ENCODE measurements around the gene NDUFAB1. TPM values are rescaled to one million over a fixed set of nuclear protein-coding genes. Genes with fewer than 3 reads are reported as not detected.
A peak's percentile ranks its signal among the peaks of the same experiment; 100 is the strongest.

Gene NDUFAB1
- total and polyA plus RNA-seq, 12 donors, result 67.6 to 306 (median 126) TPM

- Histone ChIP-seq H3K4me3 (no peak overlapping the region), H3K27ac (peak overlapping the region in 1 of 5 donors; percentile 34), H3K27me3 (no peaks in the 10 kb centered on the region), H3K4me1 (replicated peaks in 1 of 2) (peaks cover 6 to 10% of the 10 kb centered on the region in 2 donors), H3K36me3 (replicated peaks in 1 of 2) (peaks cover 0 to 56% of the 10 kb centered on the region in 2 donors), H3K9me3 (replicated peaks in 1 of 3) (no peaks in the 10 kb centered on the region)
- 84% methylated on average over 11 of the region's 11 CpGs for WGBS, 4 donors
- intact Hi-C loops (cut with DNase I), result no loop called here
- no peak for TF ChIP-seq POLR2A (IDR thresholded peaks at IDR 0.05)
- TF ChIP-seq CTCF (IDR thresholded peaks at IDR 0.05), result no peak
- DNase-seq, result no peak
These were observed 55.9 kb downstream of the NDUFAB1 start for GRCh38 chr16:23539984-23540816.

- H3K27ac ChIP-seq, result peak overlapping the region; percentile 40 to 71 (median 60)
- WGBS, 4 donors, result 53 to 79% (median 60%) methylated on average over 1 of the region's 1 CpG
- peaks cover 0 to 57% of the 10 kb centered on the region in 2 donors for H3K36me3 ChIP-seq (replicated peaks in 1 of 2)
These were observed 57.2 kb downstream of the NDUFAB1 start for GRCh38 chr16:23538919-23539278.

GRCh38 chr16:23537390-23537789, 58.7 kb downstream of the NDUFAB1 start:
- H3K27ac ChIP-seq, result no peak overlapping the region
- TF ChIP-seq POLR2A (IDR thresholded peaks at IDR 0.05), result no peak
- no peak for TF ChIP-seq CTCF (IDR thresholded peaks at IDR 0.05)
- H3K9me3 ChIP-seq (replicated peaks in 1 of 3), result no peaks in the 10 kb centered on the region
- H3K27me3 ChIP-seq, result no peaks in the 10 kb centered on the region
- H3K4me1 ChIP-seq (replicated peaks in 1 of 2), result peaks cover 6 to 10% of the 10 kb centered on the region in 2 donors
- DNase-seq, result no peak
- 66 to 77% (median 75%) methylated on average over 3 of the region's 3 CpGs for WGBS, 4 donors
- intact Hi-C loops (cut with DNase I), result no loop called here
- H3K4me3 ChIP-seq, result no peak overlapping the region
- peaks cover 0 to 57% of the 10 kb centered on the region in 2 donors for H3K36me3 ChIP-seq (replicated peaks in 1 of 2)

More at GRCh38 chr16:23538919-23539278, 57.2 kb downstream of the NDUFAB1 start:
- DNase-seq, result no peak
- H3K4me3 ChIP-seq, result no peak overlapping the region
- no peaks in the 10 kb centered on the region for H3K27me3 ChIP-seq
- H3K9me3 ChIP-seq (replicated peaks in 1 of 3), result no peaks in the 10 kb centered on the region
- peaks cover 6 to 10% of the 10 kb centered on the region in 2 donors for H3K4me1 ChIP-seq (replicated peaks in 1 of 2)
- TF ChIP-seq CTCF (IDR thresholded peaks at IDR 0.05) (no peak), POLR2A (IDR thresholded peaks at IDR 0.05) (no peak)
- intact Hi-C loops (cut with DNase I), result no loop called here

- intact Hi-C loops (cut with DNase I), result no loop called here
- peaks cover 6 to 10% of the 10 kb centered on the region in 2 donors for H3K4me1 ChIP-seq (replicated peaks in 1 of 2)
- no peak overlapping the region for H3K27ac ChIP-seq
- no peaks in the 10 kb centered on the region for H3K27me3 ChIP-seq
- DNase-seq, result no peak
- no peaks in the 10 kb centered on the region for H3K9me3 ChIP-seq (replicated peaks in 1 of 3)
- no peak for TF ChIP-seq CTCF (IDR thresholded peaks at IDR 0.05)
- no peak for TF ChIP-seq POLR2A (IDR thresholded peaks at IDR 0.05)
- 70 to 86% (median 81%) methylated on average over 2 of the region's 2 CpGs for WGBS, 4 donors
- H3K36me3 ChIP-seq (replicated peaks in 1 of 2), result peaks cover 0 to 57% of the 10 kb centered on the region in 2 donors
- H3K4me3 ChIP-seq, result no peak overlapping the region
These were observed 60.2 kb downstream of the NDUFAB1 start for GRCh38 chr16:23535901-23536300.

Data from adrenal gland (tissue), 12 donors.